Left ventricle myocardium superior (tissue), 1 donor: ENCODE measurements around the gene WNT9A. TPM values are rescaled to one million over a fixed set of nuclear protein-coding genes. Genes with fewer than 3 reads are reported as not detected.
A peak's percentile ranks its signal among the peaks of the same experiment; 100 is the strongest.
"Not testable (repeated sequence)": the region's sequence is repeated elsewhere in the genome, so short reads cannot be mapped to it uniquely, and the experiment has no call there.

Source experiments
- ATAC-seq: fragments of 200-7000 bp; cut with Tn5 transposase; one replicate; pipeline ENCODE4 v1.9.1; 2020; ENCODE audit warnings: mild to moderate bottlenecking, moderate library complexity
- DNase-seq: peaks from one replicate; pipeline ENCODE4 v3.0.0-alpha.2; 2020
- intact Hi-C: fragments of 100-400 bp; cut with micrococcal nuclease; formaldehyde crosslinking; loops from one replicate; pipeline ENCODE4 v1.11.0; 2022
- total RNA-seq: library from RNA; stranded (reverse); fragmentation: NEBNext Ultra II Directional; extraction: Animal tissue kit (Norgen Biotek cat#: 25700); gene quantifications from one replicate; pipeline ENCODE4 v1.2.1, GENCODE V29; 2021
- donor health status: DM: no; HTN: yes; CAD: no; lungs with severe emphysema.

Gene WNT9A
- total RNA-seq, 1 donor from 2014 or later = 2.5 TPM

DNA sequence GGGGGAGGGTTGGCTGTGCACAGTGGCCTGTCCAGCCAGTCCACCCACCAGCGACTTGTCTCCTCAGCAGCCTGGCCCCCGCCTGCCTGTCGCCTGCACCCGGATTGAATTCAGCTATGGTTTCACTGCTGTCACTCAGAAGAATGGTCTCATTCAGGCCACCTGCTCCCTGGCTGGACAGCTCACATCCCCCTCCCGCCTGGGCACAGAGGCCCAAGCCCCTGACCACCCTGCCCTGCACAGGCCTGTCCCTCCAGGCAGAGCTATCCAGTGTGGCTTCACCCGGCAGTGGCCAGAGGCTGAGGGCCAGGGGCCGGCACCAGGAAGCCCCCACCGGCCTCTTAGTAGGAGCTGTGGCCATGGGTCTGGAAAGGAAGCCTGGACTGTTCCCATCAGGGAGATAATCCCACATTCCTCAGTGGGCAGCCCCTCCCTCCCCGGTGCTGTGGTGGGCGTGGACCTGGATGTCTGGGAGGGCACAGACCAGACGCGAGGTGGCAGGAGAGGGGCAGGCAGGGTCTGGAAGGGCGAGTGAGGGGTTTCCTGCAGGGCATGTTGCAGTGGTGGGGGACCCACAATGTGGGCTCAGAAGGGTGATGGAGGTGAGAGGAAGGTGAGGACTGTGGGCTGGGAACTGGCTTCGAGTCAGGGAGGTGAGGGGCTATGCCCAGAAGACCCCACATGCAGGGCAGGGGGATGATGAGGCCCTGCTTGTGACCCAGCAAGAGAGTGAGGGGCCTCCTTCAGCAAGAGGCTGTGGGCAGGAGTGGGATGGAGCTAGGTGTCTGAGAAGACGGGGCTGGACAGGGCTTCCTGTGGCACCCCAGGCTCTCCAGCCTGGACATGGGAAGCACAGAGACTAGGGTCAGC lies 30.4 kb downstream of the WNT9A start:
- ATAC-seq (peak; percentile 61), DNase-seq (no peak)
- intact Hi-C loops = no loop called here

DNA sequence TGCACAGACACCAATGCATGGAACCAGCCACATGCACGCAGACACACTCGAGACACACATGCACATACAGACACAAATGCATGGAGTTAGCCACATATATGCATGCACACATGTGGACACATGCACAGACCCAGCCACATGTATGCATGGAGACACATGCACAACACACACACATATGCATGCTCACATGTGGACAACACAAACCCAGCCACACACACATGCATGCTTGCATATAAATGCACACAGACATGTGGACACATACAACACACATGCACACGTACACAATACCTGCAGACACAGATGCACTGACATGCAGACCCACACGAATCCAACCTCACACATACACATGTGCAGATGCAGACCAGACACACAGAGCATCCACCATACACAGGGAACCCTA lies 31.1 kb downstream of the WNT9A start:
- ATAC-seq = no peak
- intact Hi-C loops = no loop called here

DNA sequence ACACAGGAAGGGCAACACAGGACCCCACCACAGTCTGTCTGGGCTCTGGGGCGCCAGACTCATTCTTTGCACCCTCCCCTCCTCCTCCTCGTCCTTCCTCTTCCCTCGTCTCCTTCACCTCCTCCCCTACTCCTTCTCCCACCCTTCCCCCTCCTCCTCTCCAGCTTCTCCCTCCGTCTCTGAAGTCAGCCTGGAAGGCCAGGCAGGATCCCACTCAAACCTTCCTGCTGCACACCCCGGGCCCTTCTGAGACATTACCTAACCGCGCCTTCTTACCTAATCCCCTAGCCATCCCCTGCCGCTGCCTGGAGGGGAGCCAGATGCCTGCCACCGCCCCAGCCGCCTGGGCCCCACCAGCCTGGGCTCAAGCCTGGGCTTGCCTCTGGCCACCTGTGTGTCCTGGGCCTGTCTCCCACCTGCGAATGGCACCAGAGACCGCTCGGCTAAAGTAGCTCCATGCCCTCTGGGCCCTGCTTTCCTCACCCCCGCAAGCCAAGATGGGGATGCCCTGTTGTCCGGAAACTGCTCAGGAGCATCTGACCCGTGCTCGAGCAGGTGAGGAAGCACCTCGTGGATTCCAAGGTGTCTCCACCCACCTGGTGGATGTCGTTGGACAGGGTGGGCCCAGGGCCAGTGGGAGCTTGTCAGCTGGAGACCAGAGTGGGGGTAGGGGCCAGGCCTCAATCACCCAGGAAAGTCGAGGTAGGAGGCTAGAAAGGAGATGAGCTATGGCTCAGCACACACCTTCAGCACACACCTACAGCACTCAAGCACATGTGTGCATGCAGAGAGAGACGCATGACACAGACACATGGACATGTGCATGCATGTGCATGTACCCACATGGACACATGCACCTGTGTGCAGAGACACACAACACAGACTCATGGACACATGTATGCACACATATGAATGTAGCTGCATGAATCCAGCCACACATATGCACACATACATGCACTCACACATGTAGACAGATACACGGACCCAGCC lies 31.9 kb downstream of the WNT9A start:
- intact Hi-C loops = no loop called here
- DNase-seq (no peak), ATAC-seq (no peak)

More for the DNA sequence above, 31.1 kb downstream of the WNT9A start:
- no peak for DNase-seq

DNA sequence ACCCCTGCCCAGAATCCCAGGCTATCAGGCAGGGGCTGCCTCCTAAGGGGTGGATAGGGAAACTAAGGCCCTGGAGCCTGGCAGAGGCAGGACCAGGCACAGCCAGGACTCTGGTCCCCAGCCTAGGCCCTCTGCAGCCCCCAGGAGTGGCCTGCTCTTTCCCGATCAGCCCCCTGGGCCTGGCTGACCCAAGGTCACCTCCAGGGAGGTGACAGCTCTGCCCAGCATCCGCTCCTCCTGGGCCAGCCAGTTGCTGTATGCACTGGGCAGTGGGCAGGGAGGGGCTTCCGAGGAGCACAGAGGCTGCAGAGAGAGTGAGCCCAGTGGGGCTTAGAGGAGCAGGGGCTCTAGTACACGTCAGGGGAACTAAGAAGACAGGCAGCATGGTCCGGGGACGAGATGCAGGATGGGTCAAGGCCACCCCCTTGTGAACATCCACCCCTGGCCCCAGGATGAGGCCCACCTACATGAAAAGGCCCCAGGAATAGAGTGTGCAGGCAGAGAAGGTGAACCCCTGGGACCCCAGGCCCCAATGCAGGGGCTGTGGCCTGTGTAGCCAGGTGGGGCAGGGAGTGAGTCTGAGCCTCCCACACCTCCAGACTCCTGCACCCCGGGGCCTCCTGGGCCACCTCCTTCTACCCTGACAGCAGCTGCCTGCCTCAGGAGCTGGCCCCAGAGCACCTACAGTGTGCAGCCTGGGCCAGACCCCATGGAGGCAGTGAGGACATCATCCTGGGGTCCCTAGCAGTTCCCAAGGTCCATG lies 32.8 kb downstream of the WNT9A start:
- intact Hi-C loops = no loop called here
- ATAC-seq = no peak
- DNase-seq = no peak

DNA sequence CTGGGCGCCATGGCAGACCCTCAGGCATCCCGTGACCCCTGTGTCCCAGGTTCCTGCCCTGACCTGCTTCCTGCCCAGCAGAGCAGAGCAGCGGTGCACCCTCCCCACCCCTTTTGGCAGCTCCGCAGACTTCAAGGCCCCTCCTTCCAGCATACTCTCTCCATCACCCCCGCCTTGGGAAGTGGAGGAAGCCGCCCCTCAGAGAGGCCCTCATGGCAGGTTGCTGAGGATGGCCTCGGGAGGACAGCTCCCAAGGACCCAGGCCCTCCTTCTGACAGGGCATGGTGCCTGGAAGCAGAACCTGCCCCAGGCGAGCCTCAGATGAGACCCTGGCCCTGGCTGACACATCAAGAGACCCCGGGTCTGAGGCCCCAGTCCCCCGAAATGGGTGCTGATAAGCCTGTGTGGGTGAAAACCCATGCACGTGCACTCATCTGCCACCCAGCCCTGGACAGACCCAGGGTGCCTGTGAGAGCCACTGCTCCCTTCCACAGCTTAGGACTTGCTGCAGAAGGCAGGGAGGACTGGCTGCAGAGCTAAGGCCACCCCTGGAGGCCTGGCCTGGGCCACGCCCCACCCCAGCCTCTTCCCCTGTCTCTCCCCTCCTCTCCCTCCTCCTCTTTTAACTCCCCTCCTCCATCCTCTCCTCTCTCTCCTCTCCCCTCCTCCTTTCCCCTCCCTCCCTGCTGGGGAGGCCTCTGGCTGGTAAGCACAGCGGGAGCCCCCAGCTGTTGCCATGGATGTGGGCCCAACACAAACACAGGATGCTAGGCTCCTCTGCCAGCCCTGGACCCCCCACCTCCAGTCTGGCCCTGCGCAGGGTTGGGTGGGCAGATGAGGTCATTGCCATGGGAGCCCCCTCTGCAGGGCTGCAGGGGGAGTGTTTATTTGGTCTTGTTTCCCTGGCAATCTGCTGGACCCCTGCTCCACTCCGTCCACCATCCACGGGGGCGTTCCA lies 33.7 kb downstream of the WNT9A start:
- ATAC-seq (no peak), DNase-seq (no peak)
- intact Hi-C loops = no loop called here

DNA sequence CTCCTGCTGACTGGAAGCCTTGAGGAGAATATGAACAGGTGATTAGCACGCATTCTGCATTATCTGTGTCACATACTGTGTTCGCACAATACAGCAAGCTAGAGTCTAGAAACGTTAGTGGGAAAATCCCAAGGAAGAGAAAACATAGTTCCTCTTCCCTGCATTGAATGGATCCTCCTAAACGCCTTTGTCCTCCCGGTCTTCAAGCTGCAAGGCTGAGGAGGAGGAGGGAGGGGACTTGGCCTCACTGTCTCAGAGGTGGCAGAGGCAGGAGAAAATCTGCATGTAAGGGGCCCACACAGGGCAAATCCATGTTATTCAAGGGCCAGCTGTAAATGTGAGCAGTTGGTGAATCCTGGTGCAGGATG lies 34.4 kb downstream of the WNT9A start:
- ATAC-seq = no peak
- intact Hi-C loops = no loop called here
- no peak for DNase-seq

DNA sequence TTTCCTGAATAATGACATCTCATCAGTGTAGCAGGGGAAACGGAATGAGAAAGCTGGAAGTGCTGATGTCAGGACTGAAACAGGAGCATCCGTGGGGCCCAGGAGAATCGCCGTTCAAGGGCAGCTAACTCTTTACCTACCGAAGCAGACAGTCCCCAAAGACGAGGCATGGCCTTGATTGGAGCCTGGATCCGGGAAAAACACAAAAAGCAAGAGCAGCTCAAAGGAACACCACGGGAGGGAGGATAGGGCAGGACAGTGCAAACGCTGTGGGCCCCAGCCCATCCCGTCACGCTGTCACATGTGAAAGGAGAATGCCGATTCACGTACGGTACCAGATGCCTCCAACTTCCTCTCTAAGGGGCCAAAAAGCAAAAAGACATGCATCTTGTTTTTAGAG lies 34.9 kb downstream of the WNT9A start:
- ATAC-seq (no peak), DNase-seq (no peak)
- intact Hi-C loops = no loop called here

DNA sequence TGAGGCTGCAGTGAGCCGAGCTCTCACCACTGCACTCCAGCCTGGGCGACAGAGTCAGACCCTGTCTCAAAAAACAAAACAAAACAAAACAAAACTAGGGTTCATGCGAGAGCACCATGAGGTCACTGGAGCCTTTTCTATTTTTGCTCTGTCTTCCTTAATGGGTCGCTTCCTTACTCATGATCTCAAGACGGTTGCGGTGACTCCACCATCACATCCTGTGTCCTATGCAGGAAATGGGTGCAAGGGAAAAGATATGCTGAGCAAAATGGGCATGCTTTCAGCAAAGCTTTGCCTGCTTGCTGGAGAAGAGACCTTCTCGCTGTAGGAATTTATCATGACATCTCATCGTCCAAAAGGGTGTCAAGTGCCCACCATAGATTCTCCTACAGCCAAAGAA lies 36.4 kb downstream of the WNT9A start:
- intact Hi-C loops = no loop called here
- ATAC-seq = no peak
- no peak for DNase-seq

DNA sequence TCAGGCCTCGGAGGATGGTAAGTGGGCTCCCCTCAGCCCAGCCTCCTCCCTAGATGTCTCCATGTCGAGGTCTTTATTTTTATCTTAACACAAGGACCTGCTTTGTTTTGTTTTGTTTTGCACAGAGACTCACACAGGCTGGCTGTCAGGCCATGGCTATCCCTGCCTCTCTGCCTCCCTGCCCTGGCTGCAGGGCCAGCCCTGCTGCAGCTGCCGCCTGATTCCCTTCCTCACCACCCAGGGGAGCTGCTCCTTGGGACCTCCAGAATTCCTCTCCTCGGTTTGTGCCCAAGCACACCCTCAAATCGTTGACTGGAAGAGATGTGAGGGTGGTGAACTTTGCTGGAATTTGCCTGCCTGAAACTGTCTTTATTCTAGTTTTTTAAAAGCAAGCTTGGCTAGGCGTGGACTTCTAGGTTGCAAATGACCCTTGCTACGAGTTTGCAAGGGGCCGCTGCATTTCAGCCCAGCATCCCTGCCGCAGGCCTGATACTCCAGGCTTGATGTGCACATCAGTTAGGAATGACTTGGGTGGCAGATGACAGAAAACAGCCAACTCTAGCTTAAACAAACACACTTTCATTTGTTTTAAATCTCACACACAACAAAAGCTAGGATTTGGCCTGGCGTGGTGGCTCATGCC lies 37.1 kb downstream of the WNT9A start:
- intact Hi-C loops = no loop called here
- ATAC-seq = no peak
- DNase-seq = no peak

DNA sequence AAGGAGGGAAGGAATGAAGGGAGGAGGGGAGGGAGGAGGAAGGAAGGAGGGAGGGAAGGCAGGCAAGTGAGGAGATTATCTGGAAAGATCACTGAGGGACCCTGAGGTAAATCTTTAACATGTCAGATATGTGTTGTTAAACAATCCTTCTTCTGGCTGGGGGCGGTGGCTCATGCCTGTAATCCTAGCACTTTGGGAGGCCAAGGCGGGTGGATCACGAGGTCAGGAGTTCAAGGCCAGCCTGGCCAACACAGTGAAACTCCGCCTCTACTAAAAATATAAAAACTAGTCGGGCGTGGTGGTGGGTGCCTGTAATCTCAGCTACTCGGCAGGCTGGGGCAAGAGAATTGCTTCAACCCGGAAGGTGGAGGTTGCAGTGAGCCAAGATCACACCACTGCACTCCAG lies 37.8 kb downstream of the WNT9A start:
- ATAC-seq, intact Hi-C loops, DNase-seq: not testable (repeated sequence)

DNA sequence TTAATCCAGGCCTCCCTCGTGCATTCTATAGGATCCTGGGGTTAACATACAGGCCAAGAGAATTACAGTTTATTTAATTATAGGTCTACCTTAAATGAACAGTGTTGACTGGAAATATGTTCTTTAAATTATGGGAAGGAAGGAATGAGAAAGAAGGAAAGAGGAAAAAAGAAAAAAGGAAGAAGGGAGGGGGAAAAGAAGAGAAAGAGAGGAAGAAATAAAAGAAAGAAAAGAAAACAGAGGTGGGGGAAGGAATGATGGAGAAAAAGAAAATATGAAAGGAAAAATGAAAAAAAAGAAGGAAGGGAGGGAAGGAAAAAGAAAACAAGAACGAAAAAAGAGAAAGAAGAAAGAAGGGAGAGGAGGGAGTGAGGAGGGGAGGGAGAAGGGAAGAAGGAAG lies 38.5 kb downstream of the WNT9A start:
- DNase-seq (no peak), ATAC-seq (no peak)

DNA sequence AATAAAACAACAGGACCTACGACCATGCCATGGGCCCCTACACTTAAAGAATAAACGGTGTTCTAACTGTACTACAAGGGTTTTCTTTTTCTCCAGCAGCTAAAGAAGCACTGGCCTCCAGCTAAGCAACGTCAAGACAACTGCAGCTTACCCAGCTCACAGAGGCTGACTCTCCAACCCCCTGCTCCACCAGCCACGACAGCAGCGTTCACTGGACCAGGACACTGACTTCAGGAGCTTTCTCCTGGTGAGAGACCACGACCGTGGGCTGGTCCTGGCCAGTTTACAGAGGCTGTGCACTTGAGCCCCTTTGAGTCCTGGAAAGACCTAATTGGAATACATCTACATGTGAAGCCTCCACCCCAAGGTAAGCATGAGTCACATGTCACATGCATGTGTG lies 39.4 kb downstream of the WNT9A start:
- no peak for DNase-seq
- intact Hi-C loops = no loop called here
- ATAC-seq = no peak

More for the DNA sequence above, 38.5 kb downstream of the WNT9A start:
- intact Hi-C loops = no loop called here

DNA sequence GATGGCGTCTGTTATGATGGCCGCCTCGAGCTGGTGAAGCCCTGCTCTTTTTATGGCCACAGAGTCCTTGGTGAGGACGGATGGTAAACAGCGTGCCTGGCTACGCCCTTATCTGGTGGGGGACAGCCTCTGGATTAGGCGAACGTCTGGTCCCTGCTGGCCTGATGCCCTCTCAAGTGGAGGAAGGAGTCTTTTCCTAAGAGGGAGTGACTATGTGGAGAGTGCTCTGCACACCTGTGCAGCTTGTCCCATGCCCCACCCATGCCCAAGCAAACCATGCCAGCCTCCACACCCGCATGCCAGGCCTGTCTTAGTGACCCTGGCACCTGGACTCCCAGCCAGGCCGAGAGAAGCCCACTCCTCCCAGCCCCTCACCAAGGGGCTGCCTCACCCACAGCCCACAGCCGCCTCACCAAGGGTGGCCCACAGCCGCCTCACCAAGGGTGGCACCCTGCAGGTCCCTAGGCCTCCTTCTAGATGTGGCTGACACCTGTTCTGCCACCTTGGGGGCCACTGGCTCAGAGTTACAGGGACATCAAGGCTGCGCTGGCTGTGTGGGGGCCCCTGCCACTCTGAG lies 40.2 kb downstream of the WNT9A start:
- DNase-seq (no peak), ATAC-seq (no peak)
- intact Hi-C loops = no loop called here

DNA sequence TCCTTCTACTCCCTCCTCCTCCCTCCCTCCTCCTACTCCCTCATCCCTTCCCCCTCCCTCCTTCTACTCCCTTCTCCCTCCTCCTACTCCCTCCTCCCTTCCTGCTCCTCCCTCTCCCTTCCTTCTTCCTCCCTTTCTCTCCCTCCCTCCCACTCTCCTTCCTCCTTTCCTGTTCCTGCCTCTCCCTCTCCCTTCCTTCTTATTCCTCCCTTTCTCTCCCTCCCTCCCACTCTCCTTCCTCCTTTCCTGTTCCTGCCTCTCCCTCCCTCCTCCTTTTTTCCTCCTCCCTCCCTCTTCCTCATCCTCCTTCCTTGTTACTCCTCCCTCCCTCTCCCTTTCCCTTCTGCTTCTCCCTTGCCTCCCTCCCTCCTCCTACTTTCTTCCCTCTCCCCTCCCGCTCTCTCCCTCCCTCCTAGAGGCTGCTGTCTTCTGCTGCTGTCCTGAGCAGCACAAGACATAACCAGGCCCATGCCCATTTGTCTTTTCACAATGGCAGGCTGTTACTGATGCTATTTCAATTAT lies 41.1 kb downstream of the WNT9A start:
- DNase-seq (no peak), ATAC-seq (no peak)
- intact Hi-C loops = no loop called here

DNA sequence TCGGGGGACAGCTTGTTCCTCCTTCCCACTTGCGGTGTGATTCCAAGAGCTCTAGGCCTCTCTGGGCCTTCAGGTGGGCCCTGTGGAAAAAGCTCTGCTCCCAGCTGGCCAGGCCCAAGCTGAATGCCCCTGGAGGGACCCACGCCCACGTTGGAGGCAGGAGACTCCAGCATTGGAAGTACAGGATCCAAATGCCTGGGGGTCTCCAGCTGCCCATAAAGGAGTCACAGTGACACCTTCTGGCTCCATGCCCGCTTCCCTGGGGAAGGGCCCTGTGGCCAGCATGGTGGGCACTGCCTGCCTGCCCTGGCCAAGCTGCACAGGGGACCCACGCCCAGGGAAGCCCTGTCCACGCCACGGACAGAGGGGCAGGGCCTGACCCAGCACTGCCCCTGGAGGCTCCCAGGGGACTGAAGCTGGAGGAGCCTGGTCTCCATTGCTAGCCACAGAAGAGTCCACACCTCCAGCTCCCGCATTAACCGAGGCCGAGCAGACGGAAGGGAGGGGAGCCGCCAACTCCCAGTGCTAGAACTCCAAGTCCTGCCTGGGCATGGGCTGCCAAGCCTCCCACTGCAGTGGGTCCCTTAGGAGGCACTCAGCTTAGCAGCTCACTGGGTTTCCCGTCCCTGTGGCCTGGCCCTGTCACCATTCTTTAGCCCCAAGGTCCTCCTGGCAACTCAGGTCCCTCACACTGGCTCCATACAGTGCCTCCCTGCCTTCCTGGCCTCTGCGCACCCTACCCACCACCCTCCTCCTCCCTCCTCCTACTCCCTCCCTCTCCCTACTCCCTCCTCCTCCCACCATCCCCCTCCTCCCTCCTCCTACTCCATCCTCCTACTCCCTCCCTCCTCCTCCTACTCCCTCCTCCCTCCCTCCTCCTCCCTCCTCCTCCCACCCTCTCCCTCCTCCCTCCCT lies 41.9 kb downstream of the WNT9A start:
- ATAC-seq = no peak
- DNase-seq = no peak

More for the DNA sequence above, 41.9 kb downstream of the WNT9A start:
- intact Hi-C loops = no loop called here
